T-helper 1 cell treated with Interleukin-12 subunit alpha and Interleukin-12 subunit beta and Interleukin-4 antibody, amounts not matched to agents 30 μg/mL and 1 μg/mL, for 36 hours (primary cell): ENCODE data around the gene DPH1.
A peak's percentile ranks its signal among the peaks of the same experiment; 100 is the strongest.
"Not testable (repeated sequence)": the region's sequence is repeated elsewhere in the genome, so short reads cannot be mapped to it uniquely, and the experiment has no call there.

ENCODE experiments used
- H3K27ac Mint-ChIP-seq: one replicate; pipeline ENCODE4 v1.8.0; 2021; ENCODE audit warnings: mild to moderate bottlenecking, mixed read lengths
- H3K27me3 Mint-ChIP-seq: one replicate; pipeline ENCODE4 v1.8.0; 2021; ENCODE audit warnings: low read depth, mixed read lengths
- H3K36me3 Mint-ChIP-seq: one replicate; pipeline ENCODE4 v1.8.0; 2021; ENCODE audit warnings: low read depth, mixed read lengths
- H3K4me1 Mint-ChIP-seq: one replicate; pipeline ENCODE4 v1.8.0; 2021; ENCODE audit warnings: low read depth, mixed read lengths
- H3K4me3 Mint-ChIP-seq: one replicate; pipeline ENCODE4 v1.8.0; 2021; ENCODE audit warnings: mild to moderate bottlenecking, moderate library complexity, mixed read lengths
- H3K9me3 Mint-ChIP-seq: one replicate; pipeline ENCODE4 v1.8.0; 2021; ENCODE audit warnings: mixed read lengths

DPH1 gene

DNA sequence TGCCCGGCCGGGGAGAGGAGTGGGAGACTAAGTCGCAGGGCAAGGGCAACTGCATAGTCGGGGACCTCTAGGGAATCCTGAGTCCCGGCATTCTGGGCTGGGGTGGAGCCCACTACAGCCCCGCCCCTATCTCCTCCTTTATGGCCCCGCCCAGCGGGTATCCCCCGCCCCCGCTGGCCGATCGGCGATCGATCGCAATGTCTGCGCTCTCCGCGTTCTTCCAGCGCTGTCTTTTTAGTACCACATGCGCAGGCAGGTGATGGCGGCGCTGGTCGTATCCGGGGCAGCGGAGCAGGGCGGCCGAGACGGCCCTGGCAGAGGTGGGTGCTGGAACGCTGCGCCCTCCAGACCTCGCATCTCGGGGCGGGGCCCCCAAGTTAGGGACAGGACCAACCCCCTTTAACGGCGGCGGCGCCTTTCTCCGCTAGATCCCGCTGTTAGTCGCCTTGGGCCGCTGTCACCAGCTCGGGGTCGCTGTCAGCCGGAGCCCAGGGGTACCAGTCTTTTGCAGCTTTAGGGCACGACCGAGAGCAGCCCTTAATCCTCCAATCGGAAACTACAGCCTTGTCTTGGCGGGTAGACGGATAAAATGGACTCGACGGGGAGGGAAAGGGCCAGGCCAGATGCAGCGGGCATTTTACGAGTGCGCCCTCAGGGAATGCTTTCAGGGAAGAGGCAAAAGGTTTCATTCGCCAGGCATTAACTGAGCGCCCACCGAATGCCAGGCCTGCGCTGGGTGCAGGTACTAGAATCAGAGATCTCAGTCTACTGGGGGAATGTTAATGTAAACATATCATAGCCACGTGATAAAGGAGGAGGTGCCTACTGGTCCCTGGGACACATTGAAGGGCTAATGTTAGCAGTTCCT lies at the start of gene DPH1:
Gene DPH1, plus strand, starts transcription at position 243 of the 868 bp plus-strand sequence. Its CDS starts 17 bp downstream, at position 260.
- Mint-ChIP-seq H3K9me3 (no peaks in the 10 kb centered on the region), H3K27me3 (peaks cover 38% of the 10 kb centered on the region), H3K36me3 (no peaks in the 10 kb centered on the region), H3K4me1 (peaks cover 18% of the 10 kb centered on the region), H3K27ac (peak within 1 kb of the TSS; percentile 69), H3K4me3 (peak within 1 kb of the TSS; percentile 93)

GRCh38 chr17:1980665-1981250 lies 49.2 kb upstream of the DPH1 start:
- Mint-ChIP-seq H3K9me3 (no peaks in the 10 kb centered on the region), H3K27ac (no peak overlapping the region), H3K36me3 (no peaks in the 10 kb centered on the region), H3K4me3 (no peak overlapping the region), H3K4me1 (peaks cover 10% of the 10 kb centered on the region), H3K27me3 (peaks cover 28% of the 10 kb centered on the region)

DNA sequence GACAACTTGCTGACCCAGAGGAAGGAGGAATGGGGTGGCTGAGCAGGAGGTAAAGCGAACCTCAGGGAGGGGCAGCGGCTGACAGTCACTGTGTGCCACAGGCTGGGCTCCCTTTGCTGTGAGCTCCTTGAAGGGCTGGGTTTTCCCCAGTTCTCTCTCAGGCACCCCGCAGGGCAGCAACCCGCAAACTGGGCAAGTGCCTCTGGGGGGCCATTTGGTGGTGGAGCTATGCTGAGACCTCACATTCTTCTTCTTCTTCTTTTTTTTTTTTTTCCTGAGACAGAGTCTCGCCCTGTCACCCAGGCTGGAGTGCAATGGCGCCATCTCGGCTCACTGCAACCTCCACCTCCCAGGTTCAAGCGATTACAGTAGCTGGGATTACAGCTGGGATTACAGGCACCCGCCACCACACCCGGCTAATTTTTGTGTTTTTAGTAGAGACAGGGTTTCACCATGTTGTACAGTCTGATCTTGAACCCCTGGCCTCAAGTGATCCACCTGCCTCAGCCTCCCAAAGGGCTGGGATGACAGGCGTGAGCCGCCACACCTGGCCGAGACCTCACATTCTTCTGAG lies 47.1 kb upstream of the DPH1 start:
- not testable (repeated sequence) for H3K4me1 Mint-ChIP-seq, H3K4me3 Mint-ChIP-seq, H3K27ac Mint-ChIP-seq, H3K9me3 Mint-ChIP-seq, H3K36me3 Mint-ChIP-seq
- peaks cover 21% of the 10 kb centered on the region for H3K27me3 Mint-ChIP-seq

DNA sequence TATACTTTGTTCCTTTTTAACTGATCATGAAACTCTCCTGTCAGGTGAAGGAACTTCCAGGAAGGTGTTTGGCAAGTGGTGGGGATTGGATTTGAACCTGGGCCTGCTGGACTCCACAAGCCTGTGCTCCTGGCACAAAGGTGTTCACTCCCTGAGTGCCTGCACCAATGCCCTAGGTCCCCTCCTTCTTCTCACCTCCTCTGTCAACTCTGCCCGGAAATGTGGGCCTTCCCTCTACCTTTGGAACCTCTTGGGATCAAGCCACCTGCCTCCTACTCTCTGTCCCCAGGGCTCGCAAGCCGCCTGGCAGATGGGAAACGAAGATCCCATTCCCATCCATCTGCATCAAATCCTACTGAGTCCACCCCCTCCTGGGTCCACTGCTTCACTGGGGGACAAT lies 44.9 kb upstream of the DPH1 start:
- Mint-ChIP-seq H3K9me3 (no peaks in the 10 kb centered on the region), H3K4me1 (no peaks in the 10 kb centered on the region), H3K27ac (no peak overlapping the region), H3K27me3 (peaks cover 13% of the 10 kb centered on the region), H3K4me3 (no peak overlapping the region), H3K36me3 (no peaks in the 10 kb centered on the region)

GRCh38 chr17:1985686-1986085 lies 44.3 kb upstream of the DPH1 start:
- Mint-ChIP-seq H3K27me3 (peaks cover 14% of the 10 kb centered on the region), H3K36me3 (no peaks in the 10 kb centered on the region), H3K4me3 (no peak overlapping the region), H3K27ac (no peak overlapping the region), H3K4me1 (no peaks in the 10 kb centered on the region), H3K9me3 (no peaks in the 10 kb centered on the region)

DNA sequence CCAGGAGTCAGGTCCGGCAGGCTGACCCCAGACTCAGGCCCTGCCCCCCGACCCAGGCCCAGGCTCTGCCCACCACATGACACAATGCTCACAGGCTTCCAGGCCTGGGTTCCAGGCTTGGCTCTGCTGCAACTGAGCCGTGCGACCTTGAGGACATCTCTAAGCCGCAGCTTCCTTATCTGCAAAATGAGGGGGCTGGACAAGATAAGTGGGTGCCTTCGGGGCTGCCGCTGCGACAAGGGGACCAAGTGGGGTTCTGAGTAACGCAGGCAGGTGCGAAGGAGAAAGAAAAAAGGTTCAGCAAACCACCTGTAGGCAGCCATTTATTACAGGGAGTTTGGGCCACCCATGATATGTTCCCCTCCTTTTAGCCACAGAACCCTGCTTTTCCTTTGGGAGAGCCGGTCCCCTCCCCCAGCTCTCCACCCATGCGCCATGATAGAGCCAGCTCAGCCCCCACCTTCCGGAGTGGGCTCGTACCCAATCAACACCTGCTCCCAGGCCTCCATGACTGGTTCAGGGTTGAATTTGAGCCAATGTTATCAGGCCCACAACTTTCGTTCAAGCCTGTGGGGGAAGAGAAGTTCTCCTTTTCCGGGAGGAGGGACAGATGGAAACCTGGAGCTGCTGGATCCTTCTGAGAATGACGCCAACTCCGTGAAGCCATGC lies 43.0 kb upstream of the DPH1 start:
- Mint-ChIP-seq H3K4me3 (no peak overlapping the region), H3K27me3 (peaks cover 20% of the 10 kb centered on the region), H3K9me3 (no peaks in the 10 kb centered on the region), H3K36me3 (no peaks in the 10 kb centered on the region), H3K4me1 (no peaks in the 10 kb centered on the region), H3K27ac (no peak overlapping the region)

- H3K27ac Mint-ChIP-seq: no peak overlapping the region
These were observed 40.8 kb upstream of the DPH1 start for GRCh38 chr17:1989135-1989534.

GRCh38 chr17:1992541-1992940 lies 37.4 kb upstream of the DPH1 start:
- Mint-ChIP-seq H3K27me3 (peaks cover 46% of the 10 kb centered on the region), H3K27ac (no peak overlapping the region)

More at GRCh38 chr17:1989135-1989534, 40.8 kb upstream of the DPH1 start:
- H3K36me3 Mint-ChIP-seq: no peaks in the 10 kb centered on the region
- H3K4me3 Mint-ChIP-seq: no peak overlapping the region
- H3K27me3 Mint-ChIP-seq: peaks cover 25% of the 10 kb centered on the region
- no peaks in the 10 kb centered on the region for H3K4me1 Mint-ChIP-seq
- no peaks in the 10 kb centered on the region for H3K9me3 Mint-ChIP-seq

DNA sequence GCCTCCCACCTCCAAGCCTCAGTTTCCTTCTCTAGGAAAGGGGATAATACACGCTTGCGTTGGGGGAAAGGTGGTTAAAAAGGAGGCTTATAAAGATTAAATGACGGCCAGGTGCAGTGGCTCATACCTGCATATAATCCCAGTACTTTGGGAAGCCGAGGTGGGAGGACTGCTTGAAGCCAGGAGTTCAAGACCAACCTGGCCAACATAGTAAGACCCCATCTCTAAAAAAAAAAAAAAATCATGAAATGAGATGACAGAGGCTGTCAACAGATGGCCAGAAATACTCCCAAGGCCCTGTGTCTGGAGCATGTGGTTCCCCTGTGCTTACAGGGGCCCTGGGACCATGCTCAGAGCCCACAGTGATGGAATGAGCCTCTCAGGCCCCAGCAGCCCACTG lies 35.2 kb upstream of the DPH1 start:
- Mint-ChIP-seq H3K9me3 (no peaks in the 10 kb centered on the region), H3K4me3 (no peak overlapping the region), H3K27me3 (peaks cover 46% of the 10 kb centered on the region), H3K36me3 (no peaks in the 10 kb centered on the region), H3K4me1 (no peaks in the 10 kb centered on the region), H3K27ac (no peak overlapping the region)

More at GRCh38 chr17:1992541-1992940, 37.4 kb upstream of the DPH1 start:
- Mint-ChIP-seq H3K4me3 (no peak overlapping the region), H3K4me1 (no peaks in the 10 kb centered on the region), H3K36me3 (no peaks in the 10 kb centered on the region), H3K9me3 (no peaks in the 10 kb centered on the region)

- Mint-ChIP-seq H3K4me1 (no peaks in the 10 kb centered on the region), H3K36me3 (no peaks in the 10 kb centered on the region), H3K27ac (no peak overlapping the region), H3K9me3 (no peaks in the 10 kb centered on the region), H3K27me3 (peaks cover 47% of the 10 kb centered on the region), H3K4me3 (no peak overlapping the region)
These were observed 34.5 kb upstream of the DPH1 start for GRCh38 chr17:1995321-1995892.

DNA sequence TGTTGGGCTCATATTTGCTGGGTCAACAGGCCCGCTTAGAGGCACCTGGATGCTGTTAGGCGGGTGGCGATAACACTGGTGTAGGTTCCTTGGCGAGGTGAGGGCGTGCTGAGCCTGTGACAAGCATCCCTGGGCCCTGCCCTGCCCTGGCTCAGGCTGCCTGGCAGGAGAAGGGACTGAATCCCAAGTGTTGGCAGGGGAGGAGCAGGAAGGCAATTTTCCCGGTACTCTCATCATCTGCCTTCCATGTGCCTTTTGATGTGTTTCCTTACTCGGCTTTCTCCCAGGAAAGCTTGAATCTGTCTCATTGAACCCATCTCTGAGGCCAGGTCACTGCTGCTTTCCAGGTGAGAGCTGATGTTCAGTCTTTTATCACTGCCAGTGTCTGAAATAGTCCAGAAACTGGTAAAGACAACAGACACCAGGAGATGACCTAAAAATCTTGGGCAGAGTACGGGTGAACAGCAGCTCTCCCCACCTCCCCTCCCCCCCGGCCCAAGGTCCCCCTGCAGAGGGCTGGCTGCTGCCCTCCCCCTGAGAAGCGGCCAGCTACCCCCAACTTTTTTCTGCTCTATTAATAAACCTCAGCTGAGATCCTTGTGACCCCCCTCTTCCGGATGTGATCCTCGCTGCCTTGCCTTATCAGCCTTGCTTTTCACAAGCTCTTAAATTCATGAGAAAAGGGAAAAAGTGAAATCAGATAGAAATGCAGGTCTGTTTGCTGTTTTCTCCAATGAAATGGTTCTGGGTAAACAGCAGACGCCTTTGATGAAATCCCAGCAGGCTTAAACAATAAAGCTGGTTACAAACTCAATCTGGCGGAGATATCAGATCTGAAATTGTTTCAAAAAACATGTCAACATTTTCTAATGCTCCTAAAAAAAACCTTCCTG lies 33.8 kb upstream of the DPH1 start:
- Mint-ChIP-seq H3K4me1 (no peaks in the 10 kb centered on the region), H3K27me3 (peaks cover 42% of the 10 kb centered on the region), H3K9me3 (no peaks in the 10 kb centered on the region), H3K27ac (no peak overlapping the region), H3K36me3 (no peaks in the 10 kb centered on the region), H3K4me3 (no peak overlapping the region)

GRCh38 chr17:1996800-1997288 lies 33.1 kb upstream of the DPH1 start:
- no peaks in the 10 kb centered on the region for H3K9me3 Mint-ChIP-seq
- H3K4me1 Mint-ChIP-seq: no peaks in the 10 kb centered on the region
- H3K27me3 Mint-ChIP-seq: peaks cover 41% of the 10 kb centered on the region
- H3K36me3 Mint-ChIP-seq: no peaks in the 10 kb centered on the region
- H3K4me3 Mint-ChIP-seq: no peak overlapping the region
- no peak overlapping the region for H3K27ac Mint-ChIP-seq

GRCh38 chr17:1997289-1997926 lies 32.5 kb upstream of the DPH1 start:
- Mint-ChIP-seq H3K4me1 (no peaks in the 10 kb centered on the region), H3K36me3 (no peaks in the 10 kb centered on the region), H3K4me3 (no peak overlapping the region), H3K27ac (no peak overlapping the region), H3K27me3 (peaks cover 41% of the 10 kb centered on the region), H3K9me3 (no peaks in the 10 kb centered on the region)
